HepG2 (cell line): ENCODE data around the gene VCP. TPM values are rescaled to one million over a fixed set of nuclear protein-coding genes. Genes with fewer than 3 reads are reported as not detected.

Source experiments
- ATAC-seq: fragments of 200-7000 bp; cut with Tn5 transposase; 3 replicates; pipeline ENCODE4 v1.9.1; 2020; ENCODE audit warnings: mild to moderate bottlenecking, moderate library complexity
- BruUV-seq: library from RNA; stranded (reverse); fragments of 400-500 nt; replicated peaks from 2 replicates; lab custom pipeline; 2021; lab: Mats Ljungman, UMichigan
- CTCF ChIA-PET: fragments of 300-600 bp; formaldehyde crosslinking; extraction: SDS; loops from one replicate; lab custom pipeline; 2021; ENCODE audit warnings: low total read pairs, inconsistent platforms, low intra/inter-chr PET ratio; lab: Yijun Ruan, JAX
- POLR2A ChIA-PET: fragments of 350-600 bp; sonication (Branson Sonifier 250); formaldehyde crosslinking; loops from one replicate; lab custom pipeline; 2020; ENCODE audit warnings: antibody characterized with exemption, inconsistent platforms; lab: Yijun Ruan, JAX
- DNase-seq: peaks from one replicate; pipeline ENCODE4 v3.0.0-alpha.2; 2015; ENCODE audit warnings: low spot score
- FAIRE-seq: peaks from 3 replicates; lab custom pipeline; 2011; peaks lifted over from hg19 to GRCh38; lab: Jason Lieb, UNC
- H2AFZ ChIP-seq: one replicate; pipeline ENCODE4 v1.6.1; 2011; ENCODE audit warnings: low read length, inconsistent platforms
- H3K27ac ChIP-seq: fragments of 300-600 bp; 3 replicates; pipeline ENCODE4 v1.8.0; 2011; ENCODE audit warnings: mixed run types, mild to moderate bottlenecking, mixed read lengths, low read length, inconsistent platforms; ENCODE audit not compliant: insufficient read depth; ENCODE audit errors: extremely low read length
- H3K27me3 ChIP-seq, 2 experiments: fragments of 200-600 bp in 1 of 2; 2 replicates in 1 of 2; 3 replicates in 1 of 2; pipeline versions ENCODE4 v1.6.0 to v1.8.0; 2011; ENCODE audit warnings: low read length in 2 of 2, mild to moderate bottlenecking in 2 of 2, moderate library complexity in 2 of 2, inconsistent platforms in 1 of 2; ENCODE audit not compliant: insufficient read depth in 2 of 2, control insufficient read depth in 1 of 2
- H3K36me3 ChIP-seq, 2 experiments: fragments of 200-600 bp in 1 of 2; replicated peaks in 1 of 2; 2 replicates in 1 of 2; 3 replicates in 1 of 2; pipeline versions ENCODE4 v1.5.1 to v1.8.0; 2011; ENCODE audit warnings: low read length in 2 of 2, inconsistent platforms in 1 of 2; ENCODE audit not compliant: insufficient read depth in 2 of 2, control insufficient read depth in 1 of 2
- H3K4me1 ChIP-seq: 2 replicates; pipeline ENCODE4 v1.5.1; 2012; ENCODE audit warnings: low read length, inconsistent platforms; ENCODE audit not compliant: insufficient read depth
- H3K4me2 ChIP-seq: 2 replicates; pipeline ENCODE4 v1.6.0; 2011; ENCODE audit warnings: low read depth, low read length, inconsistent platforms
- H3K4me3 ChIP-seq, 3 experiments: fragments of 200-600 bp in 1 of 3; sonication (generic), shearing (Covaris generic) in 1 of 3; replicated peaks in 1 of 3; 2 replicates each; pipeline ENCODE4 v1.5.1; 2011 to 2016; ENCODE audit warnings: low read length in 3 of 3, inconsistent platforms in 2 of 3, low read depth in 2 of 3, mild to moderate bottlenecking in 2 of 3, control low read depth in 1 of 3, mixed read lengths in 1 of 3; ENCODE audit not compliant: insufficient read depth in 1 of 3
- H3K79me2 ChIP-seq: one replicate; pipeline ENCODE4 v1.6.1; 2011; ENCODE audit warnings: low read length, inconsistent platforms; ENCODE audit not compliant: insufficient read depth
- H3K9ac ChIP-seq: 2 replicates; pipeline ENCODE4 v1.6.0; 2011; ENCODE audit warnings: mild to moderate bottlenecking, low read depth, low read length, inconsistent platforms; ENCODE audit not compliant: insufficient read depth
- H3K9me3 ChIP-seq: 2 replicates; pipeline ENCODE4 v1.5.1; 2012; ENCODE audit warnings: mild to moderate bottlenecking, low read length
- H4K20me1 ChIP-seq: 2 replicates; pipeline ENCODE4 v1.6.0; 2011; ENCODE audit warnings: inconsistent platforms, mild to moderate bottlenecking, low read length, moderate library complexity; ENCODE audit not compliant: insufficient read depth
- ARHGAP35 ChIP-seq: sonication (generic); formaldehyde crosslinking; IDR thresholded peaks from 2 replicates; pipeline ENCODE4 v1.9.0; 2022; ENCODE audit warnings: mild to moderate bottlenecking, inconsistent platforms, moderate library complexity, missing genetic modification reagents, borderline replicate concordance
- CENPX ChIP-seq: sonication (generic); formaldehyde crosslinking; IDR thresholded peaks from 2 replicates; pipeline ENCODE4 v1.9.0; 2021; ENCODE audit warnings: mild to moderate bottlenecking, missing genetic modification reagents, moderate library complexity
- DPF2 ChIP-seq: sonication (generic); formaldehyde crosslinking; IDR thresholded peaks from 2 replicates; pipeline ENCODE4 v1.4.0; 2020; ENCODE audit warnings: mild to moderate bottlenecking, low read depth, missing genetic modification reagents, borderline replicate concordance
- EEA1 ChIP-seq: sonication (generic); formaldehyde crosslinking; IDR thresholded peaks from 2 replicates; pipeline ENCODE4 v1.5.1; 2020; ENCODE audit warnings: mild to moderate bottlenecking, missing genetic modification reagents, borderline replicate concordance
- HNRNPK ChIP-seq: fragments of 200-400 bp; formaldehyde crosslinking; IDR thresholded peaks from 2 replicates; pipeline ENCODE4 v1.6.1; 2018; ENCODE audit warnings: low read length, low read depth, moderate library complexity, mild to moderate bottlenecking; ENCODE audit not compliant: poor library complexity, severe bottlenecking
- HOXA7 ChIP-seq: sonication (generic); formaldehyde crosslinking; IDR thresholded peaks from 2 replicates; pipeline ENCODE4 v1.8.1; 2022; ENCODE audit warnings: mild to moderate bottlenecking, missing genetic modification reagents, moderate library complexity
- MEIS1 ChIP-seq: sonication (generic); formaldehyde crosslinking; IDR thresholded peaks from 2 replicates; pipeline ENCODE4 v1.9.0; 2021; ENCODE audit warnings: mild to moderate bottlenecking, missing genetic modification reagents, moderate library complexity, borderline replicate concordance
- NFYC ChIP-seq: IDR thresholded peaks from 2 replicates; pipeline ENCODE4 v1.6.1; 2016; ENCODE audit warnings: missing genetic modification reagents, missing compliant biosample characterization
- RAD21 ChIP-seq: fragments of 450-650 bp; formaldehyde crosslinking; IDR thresholded peaks from 2 replicates; pipeline ENCODE4 v1.5.0; 2020; ENCODE audit warnings: mild to moderate bottlenecking
- RFXANK ChIP-seq: IDR thresholded peaks from 2 replicates; pipeline ENCODE4 v1.6.1; 2016
- RXRB ChIP-seq: IDR thresholded peaks from 2 replicates; pipeline ENCODE4 v1.6.1; 2016; ENCODE audit warnings: borderline replicate concordance, missing genetic modification reagents, missing compliant biosample characterization
- SUZ12 ChIP-seq: fragments of 150-350 bp; IDR thresholded peaks from 2 replicates; pipeline ENCODE4 v1.6.1; 2014; ENCODE audit warnings: low read depth, low read length
- TBX3 ChIP-seq: fragments of 450-650 bp; IDR thresholded peaks from 2 replicates; pipeline ENCODE4 v1.6.1; 2017; ENCODE audit warnings: antibody characterized with exemption, mild to moderate bottlenecking, inconsistent platforms, borderline replicate concordance
- XRCC5 ChIP-seq: fragments of 200-400 bp; formaldehyde crosslinking; optimal IDR thresholded peaks from 2 replicates; pipeline ENCODE3; 2017; ENCODE audit warnings: mild to moderate bottlenecking, low read length
- ZNF317 ChIP-seq: sonication (generic); formaldehyde crosslinking; IDR thresholded peaks from 2 replicates; pipeline ENCODE4 v1.5.0; 2020; ENCODE audit warnings: mild to moderate bottlenecking, missing genetic modification reagents
- ZNF510 ChIP-seq: sonication (generic); formaldehyde crosslinking; IDR thresholded peaks from 2 replicates; pipeline ENCODE4 v1.4.0; 2020; ENCODE audit warnings: low read depth, mild to moderate bottlenecking, missing genetic modification reagents
- ZNF800 ChIP-seq: sonication (generic); formaldehyde crosslinking; IDR thresholded peaks from 2 replicates; pipeline ENCODE4 v1.4.0; 2020; ENCODE audit warnings: missing genetic modification reagents
- ZNF839 ChIP-seq: sonication (generic); formaldehyde crosslinking; IDR thresholded peaks from 2 replicates; pipeline ENCODE4 v1.4.0; 2020; ENCODE audit warnings: missing genetic modification reagents, mild to moderate bottlenecking, borderline replicate concordance
- WGBS: methylation state at CpG from one replicate; pipeline ENCODE4 v1.1.6; 2017; ENCODE audit warnings: low lambda C conversion rate; 5-methylcytosine and 5-hydroxymethylcytosine counted together
- in situ Hi-C: cut with HindIII; loops from 2 replicates; pipeline ENCODE4 v1.10.0; 2017; ENCODE audit warnings: low pct_unique_long_range_greater_than_20kb; ENCODE audit not compliant: extremely low pct_ligation_motif_present
- intact Hi-C: fragments of 100-400 bp; cut with micrococcal nuclease; formaldehyde crosslinking; loops from one replicate; pipeline ENCODE4 v1.10.0; 2022; ENCODE audit not compliant: unreplicated experiment
- polyA plus RNA-seq, 8 experiments: library from polyadenylated mRNA; depleted of rRNA in 3 of 8; stranded (reverse) in 7 of 8; unstranded in 1 of 8; fragments of >200 nt; fragmentation: Illumina TruSeq in 4 of 8; extraction: Trizol in 4 of 8; gene quantifications; 2 replicates each; pipeline versions ENCODE4 v1.2.1 to v1.2.3, GENCODE V29; 2011 to 2016; ENCODE audit warnings: low read depth in 4 of 8, missing spikeins in 1 of 8, mixed read lengths in 1 of 8; ENCODE audit not compliant: insufficient read depth in 1 of 8
- total RNA-seq, 5 experiments: library from RNA; depleted of rRNA; stranded (reverse); fragments of >200 nt; fragmentation: Illumina TruSeq; extraction: Trizol; gene quantifications; 2 replicates each; pipeline ENCODE4 v1.2.3, GENCODE V29; 2016; ENCODE audit warnings: low read depth in 1 of 5
- TF ChIP-seq, protein P1 (sequence below): sonication (generic); formaldehyde crosslinking; IDR thresholded peaks from 2 replicates; pipeline ENCODE4; 2020; ENCODE audit warnings: missing genetic modification reagents, mild to moderate bottlenecking, borderline replicate concordance

VCP gene
- total and polyA plus RNA-seq, 2 of the 13 experiments (the other 11 are each of a cell fraction or from before 2014, with no cell fraction given), result 143 to 391 TPM

DNA sequence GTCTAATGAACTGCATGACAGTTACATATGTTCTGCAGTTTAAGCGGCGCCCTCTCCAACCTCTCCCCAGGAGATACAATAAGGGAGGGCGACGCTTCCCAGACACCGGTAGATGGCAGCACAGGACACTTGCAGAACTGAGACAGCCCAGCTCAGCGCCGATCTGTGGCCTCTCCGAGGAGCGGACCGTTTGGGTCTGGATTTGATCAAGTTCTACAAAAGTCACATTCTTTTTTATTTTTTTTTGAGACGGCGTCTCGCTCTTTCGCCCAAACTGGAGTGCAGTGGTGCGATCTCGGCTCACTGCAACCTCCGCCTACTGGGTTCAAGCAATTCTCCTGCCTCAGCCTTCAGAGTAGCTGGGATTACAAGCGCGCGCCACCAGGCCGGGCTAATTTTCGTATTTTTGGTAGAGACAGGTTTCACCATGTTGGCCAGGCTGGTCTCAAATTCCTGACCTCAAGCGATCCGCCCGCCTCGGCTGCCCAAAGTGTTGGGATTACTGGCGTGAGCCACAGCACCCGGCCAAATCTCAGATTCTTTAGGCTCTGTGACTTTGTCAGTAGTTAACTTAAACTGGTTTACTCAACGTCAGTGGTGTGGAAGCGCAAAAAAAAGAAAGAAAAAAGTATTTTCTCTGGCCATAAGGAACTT lies 44.6 kb upstream of the VCP start (continued):
- TF ChIP-seq ZNF800 (CRISPR knock-in tag) (no peak), HNRNPK (no peak), TBX3 (no peak), RAD21 (CRISPR knock-in tag) (peak; percentile 84), RFXANK (CRISPR knock-in tag) (no peak), SUZ12 (no peak), ARHGAP35 (CRISPR knock-in tag) (no peak), DPF2 (no peak), ZNF510 (CRISPR knock-in tag) (0 out of 2 replicates have a peak, but pooled peaks have one; percentile 71), XRCC5 (peak; percentile 75), RXRB (CRISPR knock-in tag) (0 out of 2 replicates have a peak, but pooled peaks have one; percentile 16)

GRCh38 chr9:35116539-35116897 lies 44.1 kb upstream of the VCP start:
- peak overlapping the region; percentile 56 for H3K27ac ChIP-seq
- TF ChIP-seq ZNF839, result no peak
- no peak for TF ChIP-seq CENPX (CRISPR knock-in tag)
- TF ChIP-seq ZNF317 (CRISPR knock-in tag), result no peak
- TF ChIP-seq EEA1, result 0 out of 2 replicates have a peak, but pooled peaks have one; percentile 4
- TF ChIP-seq NFYC (CRISPR knock-in tag), result no peak
- 0 out of 2 replicates have a peak, but pooled peaks have one; percentile 81 for TF ChIP-seq HOXA7 (CRISPR knock-in tag)
- TF ChIP-seq MEIS1 (CRISPR knock-in tag), result 0 out of 2 replicates have a peak, but pooled peaks have one; percentile 18
- TF ChIP-seq, protein P1, sequence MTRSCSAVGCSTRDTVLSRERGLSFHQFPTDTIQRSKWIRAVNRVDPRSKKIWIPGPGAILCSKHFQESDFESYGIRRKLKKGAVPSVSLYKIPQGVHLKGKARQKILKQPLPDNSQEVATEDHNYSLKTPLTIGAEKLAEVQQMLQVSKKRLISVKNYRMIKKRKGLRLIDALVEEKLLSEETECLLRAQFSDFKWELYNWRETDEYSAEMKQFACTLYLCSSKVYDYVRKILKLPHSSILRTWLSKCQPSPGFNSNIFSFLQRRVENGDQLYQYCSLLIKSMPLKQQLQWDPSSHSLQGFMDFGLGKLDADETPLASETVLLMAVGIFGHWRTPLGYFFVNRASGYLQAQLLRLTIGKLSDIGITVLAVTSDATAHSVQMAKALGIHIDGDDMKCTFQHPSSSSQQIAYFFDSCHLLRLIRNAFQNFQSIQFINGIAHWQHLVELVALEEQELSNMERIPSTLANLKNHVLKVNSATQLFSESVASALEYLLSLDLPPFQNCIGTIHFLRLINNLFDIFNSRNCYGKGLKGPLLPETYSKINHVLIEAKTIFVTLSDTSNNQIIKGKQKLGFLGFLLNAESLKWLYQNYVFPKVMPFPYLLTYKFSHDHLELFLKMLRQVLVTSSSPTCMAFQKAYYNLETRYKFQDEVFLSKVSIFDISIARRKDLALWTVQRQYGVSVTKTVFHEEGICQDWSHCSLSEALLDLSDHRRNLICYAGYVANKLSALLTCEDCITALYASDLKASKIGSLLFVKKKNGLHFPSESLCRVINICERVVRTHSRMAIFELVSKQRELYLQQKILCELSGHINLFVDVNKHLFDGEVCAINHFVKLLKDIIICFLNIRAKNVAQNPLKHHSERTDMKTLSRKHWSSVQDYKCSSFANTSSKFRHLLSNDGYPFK, result 0 out of 2 replicates have a peak, but pooled peaks have one; percentile 29

More at GRCh38 chr9:35116539-35116897, 44.1 kb upstream of the VCP start:
- BruUV-seq, result no TSS peak
- CTCF ChIA-PET, result interaction anchor here (2.2 to 2.9 kb wide), 2 partner anchors 142 to 361 kb away, joined by 14 to 40 read pairs; no protein-coding TSS in a partner anchor
- no peaks in the 10 kb centered on the region for H3K9me3 ChIP-seq
- intact Hi-C loops, result loop anchor here (1.0 to 5.0 kb wide), 3 partner anchors 142 to 361 kb away; no protein-coding TSS in a partner anchor
- peak overlapping the region; percentile 78 to 96 (median 79) for H3K4me3 ChIP-seq
- no peaks in the 10 kb centered on the region for H3K36me3 ChIP-seq
- FAIRE-seq, result no peak
- no peak overlapping the region for H2AFZ ChIP-seq
- POLR2A ChIA-PET, result interaction anchor here (1.1 to 2.8 kb wide), 4 partner anchors 20 to 142 kb away, joined by 6 to 19 read pairs (median 10); partner anchors contain the start of genes PIGO, UNC13B and VCP
- H3K4me2 ChIP-seq, result peak overlapping the region; percentile 100
- peaks cover 34% of the 10 kb centered on the region for H3K4me1 ChIP-seq
- 7% methylated on average over 7 of the region's 12 CpGs for WGBS
- in situ Hi-C loops, result loop anchor here (5.0 to 10.0 kb wide), 3 partner anchors 141 to 538 kb away; partner anchors contain the start of genes CCDC107, RMRP and SIT1
- peak; percentile 20 for ATAC-seq
- H4K20me1 ChIP-seq, result no peaks in the 10 kb centered on the region
- no peaks in the 10 kb centered on the region; a peak in 1 of 5 replicates for H3K27me3 ChIP-seq
- H3K79me2 ChIP-seq, result no peaks in the 10 kb centered on the region
- no peak for DNase-seq
- H3K9ac ChIP-seq, result peak overlapping the region; percentile 44
